ENCODE measurements around the gene GSTK1.
A peak's percentile ranks its signal among the peaks of the same experiment; 100 is the strongest.

DNA sequence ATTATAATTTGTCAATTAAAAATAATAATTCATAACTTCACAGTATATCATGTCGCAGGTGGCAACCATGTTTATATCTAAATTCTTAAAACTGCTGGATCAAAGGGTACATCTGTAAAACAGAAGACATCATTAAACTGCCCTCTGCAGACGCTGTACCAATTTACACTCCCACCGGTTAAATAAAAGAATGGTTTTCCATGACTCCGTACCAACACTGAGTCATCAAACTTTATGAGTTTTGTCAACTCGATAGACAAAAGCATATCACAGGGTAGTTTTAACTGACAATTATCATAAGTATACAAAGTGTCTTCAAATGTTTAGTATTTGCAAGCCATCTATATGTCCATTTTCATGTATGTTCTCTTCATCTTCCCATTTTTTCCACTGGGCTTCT is 5.7 kb upstream of the GSTK1 start:
- TF ChIP-seq, protein P1, sequence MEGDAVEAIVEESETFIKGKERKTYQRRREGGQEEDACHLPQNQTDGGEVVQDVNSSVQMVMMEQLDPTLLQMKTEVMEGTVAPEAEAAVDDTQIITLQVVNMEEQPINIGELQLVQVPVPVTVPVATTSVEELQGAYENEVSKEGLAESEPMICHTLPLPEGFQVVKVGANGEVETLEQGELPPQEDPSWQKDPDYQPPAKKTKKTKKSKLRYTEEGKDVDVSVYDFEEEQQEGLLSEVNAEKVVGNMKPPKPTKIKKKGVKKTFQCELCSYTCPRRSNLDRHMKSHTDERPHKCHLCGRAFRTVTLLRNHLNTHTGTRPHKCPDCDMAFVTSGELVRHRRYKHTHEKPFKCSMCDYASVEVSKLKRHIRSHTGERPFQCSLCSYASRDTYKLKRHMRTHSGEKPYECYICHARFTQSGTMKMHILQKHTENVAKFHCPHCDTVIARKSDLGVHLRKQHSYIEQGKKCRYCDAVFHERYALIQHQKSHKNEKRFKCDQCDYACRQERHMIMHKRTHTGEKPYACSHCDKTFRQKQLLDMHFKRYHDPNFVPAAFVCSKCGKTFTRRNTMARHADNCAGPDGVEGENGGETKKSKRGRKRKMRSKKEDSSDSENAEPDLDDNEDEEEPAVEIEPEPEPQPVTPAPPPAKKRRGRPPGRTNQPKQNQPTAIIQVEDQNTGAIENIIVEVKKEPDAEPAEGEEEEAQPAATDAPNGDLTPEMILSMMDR (IDR thresholded peaks at IDR 0.05; ENCODE audit: poor library complexity): peak; percentile 1
- no peak for TF ChIP-seq EZH2 (IDR thresholded peaks at IDR 0.05; ENCODE audit: borderline replicate concordance)

All from hepatocyte (in vitro differentiated cells).